ENCODE data around the gene TPH2. TPM values are rescaled to one million over a fixed set of nuclear protein-coding genes. Genes with fewer than 3 reads are reported as not detected.
A peak's percentile ranks its signal among the peaks of the same experiment; 100 is the strongest.

Gene TPH2
- total RNA-seq, 2 experiments from 2014 or later, result not detected

DNA sequence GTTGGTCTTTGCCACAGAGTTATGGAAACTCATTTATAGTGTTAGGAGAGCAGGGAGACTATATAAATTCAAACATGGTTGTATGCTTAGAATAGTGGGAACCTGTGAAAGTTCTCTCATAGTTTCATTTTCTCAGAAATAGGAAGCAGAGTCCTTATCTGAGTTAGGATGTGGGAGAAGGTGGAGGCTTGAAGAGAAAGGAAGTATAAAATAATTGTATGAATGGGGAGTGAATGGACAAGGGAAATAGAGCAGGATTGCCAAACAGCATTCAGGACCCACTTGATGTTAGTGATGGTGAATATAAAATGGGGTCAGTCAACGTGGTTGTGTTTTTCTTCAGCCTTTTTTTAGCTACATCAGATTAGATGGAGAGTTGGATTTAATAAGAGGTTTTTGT lies 34.0 kb upstream of the TPH2 start:
- intact Hi-C loops (cut with micrococcal nuclease), result no loop called here
- peaks cover 5% of the 10 kb centered on the region for H3K4me1 Mint-ChIP-seq (ENCODE audit: low read depth)
- POLR2A ChIA-PET, result no interaction called here
- H3K27ac Mint-ChIP-seq, result peak overlapping the region; percentile 14
- CTCF ChIA-PET, result no interaction called here
- no peak overlapping the region for H3K4me3 Mint-ChIP-seq
- peaks cover 4% of the 10 kb centered on the region for H3K9me3 Mint-ChIP-seq
- no peaks in the 10 kb centered on the region for H3K27me3 Mint-ChIP-seq
- TF ChIP-seq, protein P1, sequence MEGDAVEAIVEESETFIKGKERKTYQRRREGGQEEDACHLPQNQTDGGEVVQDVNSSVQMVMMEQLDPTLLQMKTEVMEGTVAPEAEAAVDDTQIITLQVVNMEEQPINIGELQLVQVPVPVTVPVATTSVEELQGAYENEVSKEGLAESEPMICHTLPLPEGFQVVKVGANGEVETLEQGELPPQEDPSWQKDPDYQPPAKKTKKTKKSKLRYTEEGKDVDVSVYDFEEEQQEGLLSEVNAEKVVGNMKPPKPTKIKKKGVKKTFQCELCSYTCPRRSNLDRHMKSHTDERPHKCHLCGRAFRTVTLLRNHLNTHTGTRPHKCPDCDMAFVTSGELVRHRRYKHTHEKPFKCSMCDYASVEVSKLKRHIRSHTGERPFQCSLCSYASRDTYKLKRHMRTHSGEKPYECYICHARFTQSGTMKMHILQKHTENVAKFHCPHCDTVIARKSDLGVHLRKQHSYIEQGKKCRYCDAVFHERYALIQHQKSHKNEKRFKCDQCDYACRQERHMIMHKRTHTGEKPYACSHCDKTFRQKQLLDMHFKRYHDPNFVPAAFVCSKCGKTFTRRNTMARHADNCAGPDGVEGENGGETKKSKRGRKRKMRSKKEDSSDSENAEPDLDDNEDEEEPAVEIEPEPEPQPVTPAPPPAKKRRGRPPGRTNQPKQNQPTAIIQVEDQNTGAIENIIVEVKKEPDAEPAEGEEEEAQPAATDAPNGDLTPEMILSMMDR (IDR thresholded peaks at IDR 0.05), result no peak
- no peak for DNase-seq
- H3K36me3 Mint-ChIP-seq (ENCODE audit: low read depth), result peaks cover 65% of the 10 kb centered on the region
- ATAC-seq, result no peak

DNA sequence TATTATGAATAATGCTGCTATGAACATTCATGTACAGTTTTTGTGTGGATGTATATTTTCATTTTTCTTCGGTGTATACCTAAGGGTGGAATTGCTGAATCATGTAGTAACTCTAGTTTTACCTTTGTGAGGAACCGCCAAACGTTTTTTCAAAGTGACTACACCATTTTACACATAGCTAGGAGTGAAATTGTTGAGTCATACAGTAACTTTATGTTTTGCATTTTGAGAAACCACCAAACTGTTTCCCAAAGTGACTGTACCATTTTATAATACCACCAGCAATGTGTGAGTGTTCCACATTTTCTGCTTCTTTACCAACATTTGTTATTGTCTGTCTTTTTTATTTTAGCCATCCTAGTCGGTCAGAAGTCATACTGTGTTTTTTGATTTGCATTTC lies 3.1 kb upstream of the TPH2 start:
- no peaks in the 10 kb centered on the region for H3K9me3 Mint-ChIP-seq
- peaks cover 4% of the 10 kb centered on the region for H3K4me1 Mint-ChIP-seq (ENCODE audit: low read depth)
- TF ChIP-seq, protein P1 (IDR thresholded peaks at IDR 0.05), result no peak
- H3K27me3 Mint-ChIP-seq, result peaks cover 33% of the 10 kb centered on the region
- intact Hi-C loops (cut with micrococcal nuclease), result loop anchor here (10.0 kb wide), 1 partner anchor 151 kb away; no protein-coding TSS in a partner anchor
- ATAC-seq (peak; percentile 34), DNase-seq (no peak)
- H3K36me3 Mint-ChIP-seq (ENCODE audit: low read depth), result no peaks in the 10 kb centered on the region
- no peak overlapping the region for H3K4me3 Mint-ChIP-seq
- ChIA-PET CTCF (no interaction called here), POLR2A (no interaction called here)
- no peak overlapping the region for H3K27ac Mint-ChIP-seq

DNA sequence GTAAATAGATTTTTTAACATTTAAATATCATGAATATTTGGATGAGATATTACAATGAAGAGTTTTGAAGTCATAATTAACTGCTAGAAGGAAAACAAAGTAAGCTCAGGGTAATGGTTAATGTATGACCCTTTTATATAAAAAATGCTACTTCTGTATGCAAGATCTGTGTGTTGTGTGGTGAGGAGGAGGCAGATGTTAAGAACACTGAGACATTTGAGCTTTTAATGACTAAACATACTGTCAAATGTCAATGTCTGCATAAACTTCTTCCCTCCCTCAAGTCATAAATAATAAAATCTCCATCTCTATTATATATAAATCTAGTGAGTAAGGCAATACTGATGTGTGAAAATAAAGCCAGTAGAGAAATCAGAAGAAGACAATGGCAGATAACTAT lies 1.4 kb downstream of the TPH2 start:
- no peaks in the 10 kb centered on the region for H3K36me3 Mint-ChIP-seq (ENCODE audit: low read depth)
- POLR2A ChIA-PET, result no interaction called here
- CTCF ChIA-PET, result interaction anchor here (0.8 to 1.0 kb wide), 2 partner anchors 93 to 193 kb away, joined by 3 read pairs; no protein-coding TSS in a partner anchor
- no peak overlapping the region for H3K27ac Mint-ChIP-seq
- DNase-seq (no peak), ATAC-seq (no peak)
- TF ChIP-seq, protein P1 (IDR thresholded peaks at IDR 0.05), result no peak
- peaks cover 4% of the 10 kb centered on the region for H3K4me1 Mint-ChIP-seq (ENCODE audit: low read depth)
- intact Hi-C loops (cut with micrococcal nuclease), result no loop called here
- H3K9me3 Mint-ChIP-seq, result no peaks in the 10 kb centered on the region
- H3K27me3 Mint-ChIP-seq, result peaks cover 51% of the 10 kb centered on the region
- no peak overlapping the region for H3K4me3 Mint-ChIP-seq

DNA sequence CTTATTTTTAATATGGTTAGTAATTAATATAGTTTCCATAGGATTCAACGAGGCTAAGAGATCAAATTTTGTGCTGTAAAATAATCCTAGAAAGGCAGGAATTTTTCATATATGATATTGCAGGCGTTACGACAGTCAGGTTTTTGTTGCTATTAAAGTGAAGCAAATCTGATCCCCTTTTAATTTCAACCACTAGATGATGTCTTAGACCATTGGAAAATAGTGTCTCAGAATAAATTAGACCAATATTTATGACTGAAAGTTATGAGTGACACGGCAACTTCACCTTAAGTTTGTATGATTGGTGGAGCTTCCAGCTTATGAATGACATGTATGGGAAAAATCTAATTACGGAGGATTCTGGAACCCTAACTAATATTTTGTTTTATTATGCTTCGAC lies 2.5 kb downstream of the TPH2 start:
- DNase-seq, result no peak
- Mint-ChIP-seq H3K27me3 (peaks cover 52% of the 10 kb centered on the region), H3K4me3 (no peak overlapping the region), H3K27ac (no peak overlapping the region), H3K36me3 (ENCODE audit: low read depth) (no peaks in the 10 kb centered on the region), H3K9me3 (no peaks in the 10 kb centered on the region), H3K4me1 (ENCODE audit: low read depth) (peaks cover 2% of the 10 kb centered on the region)
- TF ChIP-seq, protein P1 (IDR thresholded peaks at IDR 0.05), result no peak
- CTCF ChIA-PET, result interaction anchor here (1.6 kb wide), 1 partner anchor 161 kb away, joined by 5 read pairs; no protein-coding TSS in a partner anchor
- no peak for ATAC-seq
- intact Hi-C loops (cut with micrococcal nuclease), result no loop called here
- POLR2A ChIA-PET, result no interaction called here

DNA sequence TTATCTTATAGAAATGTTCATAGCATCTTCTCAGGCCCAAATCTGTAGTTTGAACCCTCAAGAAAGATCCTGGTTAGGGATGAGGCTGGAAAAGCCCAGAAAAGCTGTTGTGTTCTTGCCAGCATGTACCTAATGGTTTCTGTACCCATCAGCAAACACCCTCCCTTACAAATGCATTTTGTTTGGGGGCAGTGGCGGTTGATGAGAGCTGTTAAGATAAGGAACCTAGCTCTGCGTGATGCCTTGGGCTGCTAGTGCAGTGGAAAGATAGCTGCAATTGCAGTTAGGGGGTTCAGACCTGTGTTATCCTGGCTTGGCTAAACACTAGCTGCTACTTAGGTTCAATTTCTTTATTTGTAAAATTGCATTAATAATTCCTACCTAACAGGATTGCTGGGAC lies 3.6 kb downstream of the TPH2 start:
- ChIA-PET POLR2A (no interaction called here), CTCF (interaction anchor here (1.6 kb wide), 1 partner anchor 162 kb away, joined by 5 read pairs; no protein-coding TSS in a partner anchor)
- DNase-seq, result no peak
- no peak for ATAC-seq
- no peaks in the 10 kb centered on the region for H3K36me3 Mint-ChIP-seq (ENCODE audit: low read depth)
- TF ChIP-seq, protein P1 (IDR thresholded peaks at IDR 0.05), result no peak
- peaks cover 2% of the 10 kb centered on the region for H3K4me1 Mint-ChIP-seq (ENCODE audit: low read depth)
- H3K9me3 Mint-ChIP-seq, result no peaks in the 10 kb centered on the region
- H3K27ac Mint-ChIP-seq, result no peak overlapping the region
- no peak overlapping the region for H3K4me3 Mint-ChIP-seq
- intact Hi-C loops (cut with micrococcal nuclease), result no loop called here
- H3K27me3 Mint-ChIP-seq, result peaks cover 50% of the 10 kb centered on the region
